ENCODE measurements around the gene CDC73.

DNA sequence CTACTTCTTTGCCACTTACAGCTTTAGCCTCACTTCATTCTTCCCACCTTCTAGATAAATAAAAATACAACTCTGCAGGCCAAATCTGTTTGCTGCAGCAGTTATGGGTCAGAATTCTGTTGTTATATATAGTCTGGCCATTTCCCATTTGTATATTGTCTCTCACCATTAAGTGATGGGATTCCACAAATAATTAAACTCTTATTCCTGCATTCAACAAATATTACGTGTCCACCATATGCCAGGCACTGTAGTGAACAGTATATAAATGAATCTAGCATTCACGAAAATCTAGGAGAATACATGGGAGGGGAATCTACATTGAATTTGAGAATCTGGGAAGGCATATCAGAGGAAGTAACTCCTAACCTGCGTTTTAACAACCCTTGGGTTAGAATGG, 11.0 kb upstream of the CDC73 start:
- TF ChIP-seq, protein P1, sequence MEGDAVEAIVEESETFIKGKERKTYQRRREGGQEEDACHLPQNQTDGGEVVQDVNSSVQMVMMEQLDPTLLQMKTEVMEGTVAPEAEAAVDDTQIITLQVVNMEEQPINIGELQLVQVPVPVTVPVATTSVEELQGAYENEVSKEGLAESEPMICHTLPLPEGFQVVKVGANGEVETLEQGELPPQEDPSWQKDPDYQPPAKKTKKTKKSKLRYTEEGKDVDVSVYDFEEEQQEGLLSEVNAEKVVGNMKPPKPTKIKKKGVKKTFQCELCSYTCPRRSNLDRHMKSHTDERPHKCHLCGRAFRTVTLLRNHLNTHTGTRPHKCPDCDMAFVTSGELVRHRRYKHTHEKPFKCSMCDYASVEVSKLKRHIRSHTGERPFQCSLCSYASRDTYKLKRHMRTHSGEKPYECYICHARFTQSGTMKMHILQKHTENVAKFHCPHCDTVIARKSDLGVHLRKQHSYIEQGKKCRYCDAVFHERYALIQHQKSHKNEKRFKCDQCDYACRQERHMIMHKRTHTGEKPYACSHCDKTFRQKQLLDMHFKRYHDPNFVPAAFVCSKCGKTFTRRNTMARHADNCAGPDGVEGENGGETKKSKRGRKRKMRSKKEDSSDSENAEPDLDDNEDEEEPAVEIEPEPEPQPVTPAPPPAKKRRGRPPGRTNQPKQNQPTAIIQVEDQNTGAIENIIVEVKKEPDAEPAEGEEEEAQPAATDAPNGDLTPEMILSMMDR (IDR thresholded peaks at IDR 0.05; ENCODE audit: poor library complexity): no peak
- TF ChIP-seq EZH2phosphoT487 (IDR thresholded peaks at IDR 0.05; ENCODE audit: low read depth, severe bottlenecking, unreplicated experiment) (no peak), EZH2 (IDR thresholded peaks at IDR 0.05; ENCODE audit: borderline replicate concordance) (no peak)

Measured in hepatocyte (in vitro differentiated cells).